ENCODE measurements around the gene APLN. TPM values are rescaled to one million over a fixed set of nuclear protein-coding genes. Genes with fewer than 3 reads are reported as not detected.

APLN gene
- total RNA-seq, 1 donor from 2014 or later = 15.9 TPM

- Histone ChIP-seq H3K4me1 (peaks cover 13% of the 10 kb centered on the region), H3K4me3 (no peak overlapping the region), H3K9me3 (replicated peaks) (no peaks in the 10 kb centered on the region), H3K36me3 (no peaks in the 10 kb centered on the region), H3K27ac (replicated peaks) (no peak overlapping the region), H3K27me3 (ENCODE audit: low read depth) (no peaks in the 10 kb centered on the region)
- intact Hi-C loops (cut with micrococcal nuclease) = no loop called here
- no peak for TF ChIP-seq CTCF (IDR thresholded peaks at IDR 0.05; ENCODE audit: borderline replicate concordance)
- DNase-seq = no peak
These were observed 42.6 kb upstream of the APLN start for GRCh38 chrX:129697204-129697829.

GRCh38 chrX:129696463-129697155 lies 41.9 kb upstream of the APLN start:
- intact Hi-C loops (cut with micrococcal nuclease) = no loop called here
- no peak overlapping the region for H3K27ac ChIP-seq (replicated peaks)
- H3K9me3 ChIP-seq (replicated peaks) = no peaks in the 10 kb centered on the region
- no peaks in the 10 kb centered on the region for H3K27me3 ChIP-seq (ENCODE audit: low read depth)
- no peak for TF ChIP-seq CTCF (IDR thresholded peaks at IDR 0.05; ENCODE audit: borderline replicate concordance)
- H3K36me3 ChIP-seq = no peaks in the 10 kb centered on the region
- no peak overlapping the region for H3K4me3 ChIP-seq
- DNase-seq = no peak
- H3K4me1 ChIP-seq = peaks cover 10% of the 10 kb centered on the region

GRCh38 chrX:129695937-129696336 lies 41.2 kb upstream of the APLN start:
- H3K4me3 ChIP-seq = no peak overlapping the region
- intact Hi-C loops (cut with micrococcal nuclease) = no loop called here

GRCh38 chrX:129695535-129695934 lies 40.8 kb upstream of the APLN start:
- Histone ChIP-seq H3K36me3 (no peaks in the 10 kb centered on the region), H3K9me3 (replicated peaks) (no peaks in the 10 kb centered on the region), H3K27me3 (ENCODE audit: low read depth) (no peaks in the 10 kb centered on the region), H3K4me1 (peaks cover 4% of the 10 kb centered on the region), H3K27ac (replicated peaks) (no peak overlapping the region), H3K4me3 (no peak overlapping the region)
- DNase-seq = no peak
- TF ChIP-seq CTCF (IDR thresholded peaks at IDR 0.05; ENCODE audit: borderline replicate concordance) = no peak
- intact Hi-C loops (cut with micrococcal nuclease) = no loop called here

More at GRCh38 chrX:129695937-129696336, 41.2 kb upstream of the APLN start:
- Histone ChIP-seq H3K4me1 (peaks cover 3% of the 10 kb centered on the region), H3K27ac (replicated peaks) (no peak overlapping the region), H3K36me3 (no peaks in the 10 kb centered on the region), H3K9me3 (replicated peaks) (no peaks in the 10 kb centered on the region), H3K27me3 (ENCODE audit: low read depth) (no peaks in the 10 kb centered on the region)
- no peak for DNase-seq
- no peak for TF ChIP-seq CTCF (IDR thresholded peaks at IDR 0.05; ENCODE audit: borderline replicate concordance)

GRCh38 chrX:129694805-129695204 lies 40.0 kb upstream of the APLN start:
- Histone ChIP-seq H3K4me1 (peaks cover 10% of the 10 kb centered on the region), H3K27me3 (ENCODE audit: low read depth) (no peaks in the 10 kb centered on the region), H3K4me3 (no peak overlapping the region), H3K9me3 (replicated peaks) (no peaks in the 10 kb centered on the region), H3K36me3 (no peaks in the 10 kb centered on the region), H3K27ac (replicated peaks) (no peak overlapping the region)
- no peak for DNase-seq
- intact Hi-C loops (cut with micrococcal nuclease) = no loop called here
- no peak for TF ChIP-seq CTCF (IDR thresholded peaks at IDR 0.05; ENCODE audit: borderline replicate concordance)
